K562 (cell line): ENCODE results near the gene KLF1. TPM values are rescaled to one million over a fixed set of nuclear protein-coding genes. Genes with fewer than 3 reads are reported as not detected.

Experiments
- ARHGAP35 ChIP-seq: fragments of 450-650 bp; IDR thresholded peaks from 2 replicates; pipeline ENCODE4 v1.6.1; 2018; ENCODE audit not compliant: partially characterized antibody
- EGR1 ChIP-seq: fragments of 450-650 bp; conservative IDR thresholded peaks from 2 replicates; pipeline ENCODE4 v1.6.1; 2017; ENCODE audit warnings: mild to moderate bottlenecking
- FIP1L1 ChIP-seq: fragments of 200-400 bp; formaldehyde crosslinking; IDR thresholded peaks from 2 replicates; pipeline ENCODE4 v1.6.1; 2018; ENCODE audit warnings: mild to moderate bottlenecking, low read depth, low read length; ENCODE audit not compliant: poor library complexity, severe bottlenecking
- FOXA1 ChIP-seq: fragments of 450-650 bp; IDR thresholded peaks from 2 replicates; pipeline ENCODE4 v1.6.1; 2016; ENCODE audit warnings: mild to moderate bottlenecking, borderline replicate concordance
- GTF3C2 ChIP-seq: IDR thresholded peaks from 3 replicates; pipeline ENCODE4 v1.6.1; 2011; ENCODE audit warnings: borderline replicate concordance, mild to moderate bottlenecking, moderate library complexity; ENCODE audit not compliant: insufficient read length; ENCODE audit errors: extremely low read depth
- HNRNPLL ChIP-seq: fragments of 200-400 bp; formaldehyde crosslinking; IDR thresholded peaks from 2 replicates; pipeline ENCODE4 v1.6.1; 2017; ENCODE audit warnings: low read length, low read depth, mild to moderate bottlenecking; ENCODE audit not compliant: poor library complexity, severe bottlenecking
- KAT2B ChIP-seq: IDR thresholded peaks from one replicate; pipeline ENCODE4 v1.6.1; 2012; ENCODE audit warnings: low read depth, mild to moderate bottlenecking, control low read depth, inconsistent platforms, low read length, moderate library complexity
- MCM3 ChIP-seq: fragments of 450-650 bp; IDR thresholded peaks from 2 replicates; pipeline ENCODE4 v1.6.1; 2016
- MTA3 ChIP-seq: fragments of 450-650 bp; formaldehyde crosslinking; IDR thresholded peaks from 2 replicates; pipeline ENCODE4 v1.6.1; 2017; ENCODE audit warnings: mild to moderate bottlenecking, borderline replicate concordance
- REST ChIP-seq, 2 experiments: fragments of 450-650 bp; formaldehyde crosslinking in 1 of 2; IDR thresholded peaks; 2 replicates each; pipeline versions ENCODE4 v1.4.0 to v1.6.1; 2014 to 2020; ENCODE audit warnings: mild to moderate bottlenecking in 2 of 2, borderline replicate concordance in 1 of 2, low read depth in 1 of 2
- SMAD4 ChIP-seq: fragments of 250-450 bp; sonication (Bioruptor Pico); conservative IDR thresholded peaks from 2 replicates; pipeline ENCODE4 v1.8.0; 2021; ENCODE audit warnings: inconsistent platforms, mild to moderate bottlenecking, moderate library complexity
- TRIM25 ChIP-seq: fragments of 450-650 bp; IDR thresholded peaks from 2 replicates; pipeline ENCODE4 v1.7.0; 2016; ENCODE audit warnings: borderline replicate concordance
- XRCC5 ChIP-seq: fragments of 200-400 bp; formaldehyde crosslinking; IDR thresholded peaks from 2 replicates; pipeline ENCODE4 v1.6.1; 2017; ENCODE audit warnings: low read depth, mild to moderate bottlenecking, low read length
- ZBTB7A ChIP-seq: IDR thresholded peaks from 2 replicates; pipeline ENCODE4 v1.6.1; 2011; ENCODE audit warnings: low read depth, mild to moderate bottlenecking, low read length, moderate library complexity, borderline replicate concordance; ENCODE audit not compliant: control insufficient read depth
- polyA plus RNA-seq, 8 experiments: library from polyadenylated mRNA; depleted of rRNA in 4 of 8; stranded (reverse) in 5 of 8; unstranded in 3 of 8; fragments of >200 nt; fragmentation: Nextera tagmentation in 2 of 8; fragmentation: Illumina TruSeq in 1 of 8; extraction: Ambion mirVana in 2 of 8; extraction: Trizol in 1 of 8; gene quantifications; 2 replicates each; pipeline versions ENCODE4 v1.2.1 to v1.2.3, GENCODE V29; 2011 to 2014; ENCODE audit warnings: inconsistent platforms in 1 of 8, missing spikeins in 1 of 8
- total RNA-seq, 7 experiments: library from RNA; depleted of rRNA in 6 of 7; stranded (reverse); fragments of >200 nt in 6 of 7; fragmentation: Illumina TruSeq in 2 of 7; extraction: Trizol in 2 of 7; gene quantifications; 2 replicates each; pipeline versions ENCODE4 v1.2.1 to v1.2.3, GENCODE V29; 2011 to 2021; ENCODE audit warnings: low replicate concordance in 1 of 7

KLF1 gene
- total and polyA plus RNA-seq, 9 of the 15 experiments (the other 6 are each of a cell fraction or from before 2014, with no cell fraction given): 8.4 to 163 (median 47.3) TPM

GRCh38 chr19:12838182-12838885 lies 48.7 kb downstream of the KLF1 start, which contains the start of gene MAST1 (continued):
- TF ChIP-seq REST (IDR thresholded peaks at IDR 0.05; ENCODE audit: borderline replicate concordance): peak; percentile 29; the same call in 1 of the 2 replicates
- 0 out of 2 replicates have a peak, but pooled peaks have one; percentile 47 for TF ChIP-seq REST (CRISPR knock-in tag; IDR thresholded peaks at IDR 0.05; ENCODE audit: low read depth)
- no peak for TF ChIP-seq FOXA1
- no peak for TF ChIP-seq TRIM25
- TF ChIP-seq KAT2B: no peak
- no peak for TF ChIP-seq GTF3C2
- peak; percentile 29 for TF ChIP-seq HNRNPLL
- no peak for TF ChIP-seq MCM3
- no peak for TF ChIP-seq XRCC5
- TF ChIP-seq SMAD4 (CRISPR knock-in tag): peak; percentile 82
- TF ChIP-seq EGR1: peak; percentile 56; the same call in 1 of the 2 replicates
- 0 out of 2 replicates have a peak, but pooled peaks have one; percentile 47 for TF ChIP-seq MTA3
- peak; percentile 98 for TF ChIP-seq ZBTB7A
- TF ChIP-seq FIP1L1: peak; percentile 35
- no peak for TF ChIP-seq ARHGAP35
